GM20000 (cell line): ENCODE results near the gene NRSN1.

Experiments used
- DNase-seq: peaks from one replicate; pipeline ENCODE4 v3.0.0; 2012; ENCODE audit warnings: low spot score
- TF ChIP-seq, protein P1 (sequence below): IDR thresholded peaks from 2 replicates; pipeline ENCODE4 v1.5.1; 2012; ENCODE audit warnings: mild to moderate bottlenecking, control low read depth; ENCODE audit errors: extremely low read depth, missing control alignments

NRSN1 gene

DNA sequence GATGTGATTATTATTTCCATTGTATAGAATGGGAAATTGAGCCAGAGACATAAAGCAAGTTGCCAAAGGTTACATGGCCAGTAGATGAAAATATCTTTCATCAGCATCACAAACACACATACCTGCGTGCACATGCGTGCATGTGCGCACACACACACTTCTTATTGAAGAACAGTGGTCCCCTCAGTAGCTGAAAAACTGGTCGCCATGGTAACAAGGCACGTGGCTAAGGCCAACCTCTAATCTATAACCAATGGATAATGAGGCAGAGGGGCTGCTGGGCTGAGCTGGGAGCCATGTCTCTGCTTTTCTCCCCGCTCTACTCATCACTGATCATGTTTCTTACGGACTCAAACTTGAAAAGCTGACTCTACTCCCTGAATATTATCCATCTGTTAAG, 60.3 kb downstream of the NRSN1 start:
- DNase-seq = no peak
- TF ChIP-seq, protein P1, sequence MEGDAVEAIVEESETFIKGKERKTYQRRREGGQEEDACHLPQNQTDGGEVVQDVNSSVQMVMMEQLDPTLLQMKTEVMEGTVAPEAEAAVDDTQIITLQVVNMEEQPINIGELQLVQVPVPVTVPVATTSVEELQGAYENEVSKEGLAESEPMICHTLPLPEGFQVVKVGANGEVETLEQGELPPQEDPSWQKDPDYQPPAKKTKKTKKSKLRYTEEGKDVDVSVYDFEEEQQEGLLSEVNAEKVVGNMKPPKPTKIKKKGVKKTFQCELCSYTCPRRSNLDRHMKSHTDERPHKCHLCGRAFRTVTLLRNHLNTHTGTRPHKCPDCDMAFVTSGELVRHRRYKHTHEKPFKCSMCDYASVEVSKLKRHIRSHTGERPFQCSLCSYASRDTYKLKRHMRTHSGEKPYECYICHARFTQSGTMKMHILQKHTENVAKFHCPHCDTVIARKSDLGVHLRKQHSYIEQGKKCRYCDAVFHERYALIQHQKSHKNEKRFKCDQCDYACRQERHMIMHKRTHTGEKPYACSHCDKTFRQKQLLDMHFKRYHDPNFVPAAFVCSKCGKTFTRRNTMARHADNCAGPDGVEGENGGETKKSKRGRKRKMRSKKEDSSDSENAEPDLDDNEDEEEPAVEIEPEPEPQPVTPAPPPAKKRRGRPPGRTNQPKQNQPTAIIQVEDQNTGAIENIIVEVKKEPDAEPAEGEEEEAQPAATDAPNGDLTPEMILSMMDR = no peak

DNA sequence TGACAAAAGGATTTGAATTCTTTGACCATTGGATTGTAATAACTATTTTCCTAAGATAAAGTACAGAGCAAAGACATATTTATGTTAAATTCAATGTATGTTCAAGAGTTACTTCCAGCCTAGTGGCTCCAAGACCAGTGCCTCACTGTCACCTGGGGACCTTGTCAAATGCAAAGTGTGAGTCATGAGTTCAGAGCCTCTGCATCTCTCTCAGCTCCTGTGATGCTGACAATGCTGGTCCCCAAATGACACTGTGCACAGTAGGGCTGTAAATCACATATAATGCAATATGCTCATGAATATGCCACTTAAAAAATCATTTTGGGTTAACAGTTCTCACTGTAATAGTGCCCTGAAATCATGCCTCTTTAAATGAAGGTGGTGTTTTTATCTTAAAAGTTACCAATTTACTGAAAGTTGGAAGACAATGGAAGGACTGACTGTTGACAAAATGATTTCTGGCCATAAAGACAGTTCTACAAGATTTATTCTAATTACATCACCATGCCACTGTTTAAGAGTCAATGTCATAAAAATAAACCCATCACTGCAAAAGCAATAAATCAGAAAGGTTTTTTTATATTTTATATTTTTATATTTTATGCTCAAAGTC, 62.1 kb downstream of the NRSN1 start:
- TF ChIP-seq, protein P1 = no peak
- no peak for DNase-seq

DNA sequence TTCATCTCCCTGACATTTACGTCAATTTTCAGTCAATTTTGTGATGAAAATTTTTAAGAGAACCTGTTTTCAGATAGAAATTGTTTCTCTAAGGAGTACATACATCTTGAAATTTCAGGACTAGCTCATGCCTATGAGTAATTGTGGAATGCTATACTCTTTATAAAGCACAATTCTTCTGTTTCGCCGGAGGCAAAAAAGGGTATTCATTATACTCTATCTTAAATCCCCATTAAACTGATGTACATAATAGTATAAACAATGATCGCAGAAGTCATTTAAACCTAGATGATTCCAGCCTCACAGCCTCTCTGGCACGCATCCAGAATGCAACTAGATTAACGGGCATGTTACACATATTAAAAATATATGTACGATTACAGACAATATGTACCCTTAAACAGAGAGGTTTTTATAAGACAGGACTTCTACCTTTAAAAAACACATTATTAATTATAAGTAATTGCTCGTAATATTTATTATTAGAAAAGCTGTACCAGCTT, 62.6 kb downstream of the NRSN1 start:
- no peak for DNase-seq
- TF ChIP-seq, protein P1 = no peak

DNA sequence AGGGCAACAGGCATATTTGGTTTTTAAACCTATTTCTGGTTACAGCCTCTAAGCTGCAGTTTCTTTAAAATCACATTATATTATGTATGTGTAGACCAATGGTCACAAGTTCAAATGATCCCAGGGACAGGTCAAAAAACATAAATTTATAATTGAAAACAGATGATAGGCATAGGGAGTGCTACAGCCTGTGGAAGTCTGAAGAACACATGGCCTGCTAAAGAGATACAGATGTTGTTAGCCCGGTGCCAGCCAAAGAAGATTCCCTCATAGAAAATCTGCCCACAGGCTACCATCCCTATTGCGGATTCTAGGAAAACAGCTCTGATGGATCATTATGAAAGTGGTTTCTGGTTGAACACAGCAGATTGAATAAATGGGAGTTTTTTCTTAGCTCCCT, 65.3 kb downstream of the NRSN1 start:
- TF ChIP-seq, protein P1 = no peak
- DNase-seq = no peak

DNA sequence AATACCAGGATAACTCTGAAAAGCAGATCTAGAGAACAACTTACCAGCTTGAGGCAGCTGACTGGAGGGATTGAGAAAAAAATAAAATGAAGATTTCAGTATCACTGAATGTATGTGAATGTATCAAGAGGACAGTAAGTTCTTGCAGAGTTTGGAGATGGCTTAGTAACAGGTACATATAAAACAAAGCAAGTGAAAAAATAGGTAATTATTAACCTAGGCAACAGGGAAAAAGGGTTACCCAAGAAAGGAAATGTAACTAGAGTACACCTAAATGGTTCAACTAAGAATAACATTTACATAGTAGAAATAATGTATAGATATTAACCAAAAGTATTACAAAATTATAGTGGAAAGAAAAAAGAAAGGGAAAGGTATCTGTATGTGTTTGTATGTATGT, 67.3 kb downstream of the NRSN1 start:
- no peak for DNase-seq
- TF ChIP-seq, protein P1 = no peak

DNA sequence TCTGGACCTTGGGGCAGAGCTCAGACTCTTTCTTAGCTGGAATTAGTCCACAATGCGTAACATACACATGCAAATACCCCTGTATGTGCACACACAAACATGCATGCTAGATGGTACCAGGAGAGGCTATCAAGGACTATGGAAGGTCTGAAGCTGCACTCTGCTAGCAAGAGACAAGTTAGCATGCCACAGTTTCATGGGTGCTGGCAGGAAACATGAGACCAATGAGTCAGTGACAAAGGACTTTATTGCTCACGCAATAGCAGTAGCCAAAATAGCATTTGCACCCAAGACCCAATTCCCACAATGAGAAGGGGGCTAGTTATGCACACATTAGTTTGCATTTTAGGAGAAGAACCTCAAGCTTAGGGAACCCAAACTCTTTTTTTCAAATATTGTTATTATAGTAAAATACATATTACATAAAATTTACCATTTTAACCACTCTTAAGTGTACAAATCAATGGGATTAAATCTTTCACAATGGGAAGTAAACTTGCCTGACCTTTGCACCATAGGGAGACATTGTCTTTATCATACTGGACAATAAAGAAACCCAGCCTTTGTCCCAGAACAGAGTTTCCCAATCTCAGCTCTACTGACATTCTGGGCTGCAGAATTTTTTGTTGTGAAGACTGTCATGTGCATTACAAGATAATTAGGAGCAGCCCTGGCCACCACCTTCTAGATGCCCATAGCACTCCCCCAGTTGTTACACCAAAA, 69.1 kb downstream of the NRSN1 start:
- no peak for DNase-seq
- TF ChIP-seq, protein P1 = no peak

DNA sequence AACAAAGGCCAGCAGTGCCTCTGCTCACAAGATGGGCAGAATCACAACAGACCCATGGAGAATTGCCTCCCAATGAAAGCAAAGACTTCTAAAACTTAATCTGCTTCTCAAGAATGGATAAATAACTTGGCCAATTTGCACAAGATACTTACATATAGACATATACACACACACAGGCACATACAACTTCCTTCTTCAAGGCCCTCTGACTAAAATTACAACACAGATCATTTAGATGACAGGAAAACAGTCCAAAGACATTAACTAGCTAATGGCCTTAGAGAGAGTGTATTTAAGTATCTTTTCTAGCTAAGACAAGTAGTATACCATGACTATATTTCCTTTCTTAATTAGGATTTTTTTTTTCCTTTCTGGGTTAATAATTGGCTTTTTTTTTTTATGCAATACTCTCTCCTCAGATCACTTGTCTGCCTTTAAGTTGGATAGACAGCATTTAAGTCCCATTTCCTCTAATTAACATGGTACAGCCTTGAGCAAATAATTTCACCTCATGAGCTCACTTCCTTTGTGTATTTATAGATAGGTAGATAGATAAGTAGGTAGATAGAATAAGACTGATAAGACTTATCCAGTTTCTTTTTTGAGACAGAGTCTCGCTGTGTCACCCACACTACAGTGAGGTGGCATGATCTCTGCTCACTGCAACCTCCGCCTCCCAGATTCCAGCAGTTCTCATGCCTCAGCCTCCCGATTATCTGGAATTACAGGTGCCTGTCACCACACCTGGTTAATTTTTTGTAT, 70.0 kb downstream of the NRSN1 start:
- TF ChIP-seq, protein P1 = no peak
- DNase-seq = no peak
